ENCODE results near the gene SRC. TPM values are rescaled to one million over a fixed set of nuclear protein-coding genes. Genes with fewer than 3 reads are reported as not detected.

The SRC gene
- total RNA-seq, 4 donors from 2014 or later, result 87.0 to 155 (median 130) TPM

DNA sequence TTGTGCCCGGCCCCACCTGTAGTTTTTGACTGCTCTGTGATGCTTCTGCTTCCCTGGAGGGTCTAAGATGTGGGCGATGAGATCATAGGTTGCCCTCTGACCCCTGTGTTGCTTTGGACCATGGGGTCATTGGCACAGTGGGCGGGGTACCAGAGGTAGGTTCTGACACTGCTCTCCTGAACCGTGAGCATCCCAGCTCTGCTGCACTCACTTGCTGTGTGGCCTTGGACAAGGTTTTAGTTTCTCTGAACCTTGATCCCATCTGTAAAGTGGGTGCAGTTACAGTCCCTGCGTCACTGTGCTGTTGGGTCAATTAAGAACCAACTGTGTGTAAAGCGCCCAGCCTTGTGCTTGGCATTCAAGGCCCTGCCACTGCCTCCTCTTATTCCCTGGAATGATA is 30.9 kb downstream of the SRC start:
- Histone ChIP-seq H3K27ac (no peak overlapping the region), H3K4me3 (no peak overlapping the region), H3K4me1 (peaks cover 0 to 35% (median 21%) of the 10 kb centered on the region in 4 donors), H3K9me3 (no peaks in the 10 kb centered on the region), H3K36me3 (no peaks in the 10 kb centered on the region), H3K27me3 (no peaks in the 10 kb centered on the region)
- no peak for TF ChIP-seq POLR2AphosphoS5 (IDR thresholded peaks at IDR 0.05)
- TF ChIP-seq EP300 (IDR thresholded peaks at IDR 0.05; ENCODE audit: low read depth), result no peak
- no peak for TF ChIP-seq CTCF (IDR thresholded peaks at IDR 0.05)
- no peak for TF ChIP-seq POLR2A (IDR thresholded peaks at IDR 0.05)
- 94% methylated on average over 6 of the region's 6 CpGs; no CpG with 5 or more reads in 1 of the 2 donors for whole genome bisulfite sequencing, 2 donors (ENCODE audit: low coverage in 1 of 2)
- in situ Hi-C loops (cut with MboI; ENCODE audit: low pct_ligation_motif_present in 1 of 4, low pct_unique_long_range_greater_than_20kb in 1 of 4, low sequenced_read_pairs in 3 of 4) (loop anchor here in 1 of 4 donors (25.0 kb wide), 1 partner anchor 161 kb away; the partner anchor contains the start of gene BLCAP), intact Hi-C loops (cut with DNase I; ENCODE audit: low total_unique reads) (no loop called here)
- DNase-seq, result no peak

- peaks cover 0 to 31% (median 19%) of the 10 kb centered on the region in 4 donors for H3K4me1 ChIP-seq
- in situ Hi-C loops (cut with MboI; ENCODE audit: low pct_ligation_motif_present in 1 of 4, low pct_unique_long_range_greater_than_20kb in 1 of 4, low sequenced_read_pairs in 3 of 4) (loop anchor here in 1 of 4 donors (25.0 kb wide), 1 partner anchor 160 kb away; the partner anchor contains the start of gene BLCAP), intact Hi-C loops (cut with DNase I; ENCODE audit: low total_unique reads) (no loop called here)
- DNase-seq, result no peak
- 76 to 88% methylated on average over 1 to 5 of the region's 5 CpGs for WGBS, 2 donors (ENCODE audit: low coverage in 1 of 2)
- H3K27me3 ChIP-seq, result no peaks in the 10 kb centered on the region
- no peaks in the 10 kb centered on the region for H3K9me3 ChIP-seq
- no peak overlapping the region for H3K27ac ChIP-seq
- TF ChIP-seq EP300 (IDR thresholded peaks at IDR 0.05; ENCODE audit: low read depth) (no peak), CTCF (IDR thresholded peaks at IDR 0.05) (no peak), POLR2AphosphoS5 (IDR thresholded peaks at IDR 0.05) (no peak), POLR2A (IDR thresholded peaks at IDR 0.05) (no peak)
- no peaks in the 10 kb centered on the region for H3K36me3 ChIP-seq
- no peak overlapping the region for H3K4me3 ChIP-seq
These were observed 31.6 kb downstream of the SRC start for GRCh38 chr20:37377346-37378081.

- no peaks in the 10 kb centered on the region for H3K36me3 ChIP-seq
- no peaks in the 10 kb centered on the region for H3K27me3 ChIP-seq
- H3K4me1 ChIP-seq, result peaks cover 0 to 30% (median 18%) of the 10 kb centered on the region in 4 donors
- TF ChIP-seq POLR2A (IDR thresholded peaks at IDR 0.05) (no peak), EP300 (IDR thresholded peaks at IDR 0.05; ENCODE audit: low read depth) (no peak), CTCF (IDR thresholded peaks at IDR 0.05) (no peak), POLR2AphosphoS5 (IDR thresholded peaks at IDR 0.05) (no peak)
- in situ Hi-C loops (cut with MboI; ENCODE audit: low pct_ligation_motif_present in 1 of 4, low pct_unique_long_range_greater_than_20kb in 1 of 4, low sequenced_read_pairs in 3 of 4), result loop anchor here in 1 of 4 donors (25.0 kb wide), 1 partner anchor 159 kb away; the partner anchor contains the start of gene BLCAP
- WGBS, 2 donors (ENCODE audit: low coverage in 1 of 2), result 89% methylated on average over 6 of the region's 6 CpGs; no CpG with 5 or more reads in 1 of the 2 donors
- peak overlapping the region in 2 of 4 donors; percentile 36 to 39 for H3K27ac ChIP-seq
- no peak overlapping the region for H3K4me3 ChIP-seq
- intact Hi-C loops (cut with DNase I; ENCODE audit: low total_unique reads), result no loop called here
- no peak for DNase-seq
- no peaks in the 10 kb centered on the region for H3K9me3 ChIP-seq
These were observed 32.5 kb downstream of the SRC start for GRCh38 chr20:37378420-37378784.

- TF ChIP-seq POLR2AphosphoS5 (IDR thresholded peaks at IDR 0.05) (no peak), CTCF (IDR thresholded peaks at IDR 0.05) (no peak), POLR2A (IDR thresholded peaks at IDR 0.05) (no peak), EP300 (IDR thresholded peaks at IDR 0.05; ENCODE audit: low read depth) (no peak)
- Histone ChIP-seq H3K4me3 (no peak overlapping the region), H3K9me3 (no peaks in the 10 kb centered on the region), H3K4me1 (peaks cover 0 to 36% (median 22%) of the 10 kb centered on the region in 4 donors), H3K27ac (peak overlapping the region in 3 of 4 donors; percentile 36 to 42 (median 39)), H3K27me3 (no peaks in the 10 kb centered on the region), H3K36me3 (no peaks in the 10 kb centered on the region)
- 77% methylated on average over 24 of the region's 24 CpGs; no CpG with 5 or more reads in 1 of the 2 donors for WGBS, 2 donors (ENCODE audit: low coverage in 1 of 2)
- DNase-seq, result no peak
- in situ Hi-C loops (cut with MboI; ENCODE audit: low pct_ligation_motif_present in 1 of 4, low pct_unique_long_range_greater_than_20kb in 1 of 4, low sequenced_read_pairs in 3 of 4) (loop anchor here in 1 of 4 donors (25.0 kb wide), 1 partner anchor 158 kb away; the partner anchor contains the start of gene BLCAP), intact Hi-C loops (cut with DNase I; ENCODE audit: low total_unique reads) (no loop called here)
These were observed 33.1 kb downstream of the SRC start for GRCh38 chr20:37378785-37379598.
